ENCODE data around the gene TRPV6. TPM values are rescaled to one million over a fixed set of nuclear protein-coding genes. Genes with fewer than 3 reads are reported as not detected.

TRPV6 gene
- total and polyA plus RNA-seq, 2 of the 4 experiments (the other 2 are of a cell fraction): 0.03 TPM; not detected in 1

DNA sequence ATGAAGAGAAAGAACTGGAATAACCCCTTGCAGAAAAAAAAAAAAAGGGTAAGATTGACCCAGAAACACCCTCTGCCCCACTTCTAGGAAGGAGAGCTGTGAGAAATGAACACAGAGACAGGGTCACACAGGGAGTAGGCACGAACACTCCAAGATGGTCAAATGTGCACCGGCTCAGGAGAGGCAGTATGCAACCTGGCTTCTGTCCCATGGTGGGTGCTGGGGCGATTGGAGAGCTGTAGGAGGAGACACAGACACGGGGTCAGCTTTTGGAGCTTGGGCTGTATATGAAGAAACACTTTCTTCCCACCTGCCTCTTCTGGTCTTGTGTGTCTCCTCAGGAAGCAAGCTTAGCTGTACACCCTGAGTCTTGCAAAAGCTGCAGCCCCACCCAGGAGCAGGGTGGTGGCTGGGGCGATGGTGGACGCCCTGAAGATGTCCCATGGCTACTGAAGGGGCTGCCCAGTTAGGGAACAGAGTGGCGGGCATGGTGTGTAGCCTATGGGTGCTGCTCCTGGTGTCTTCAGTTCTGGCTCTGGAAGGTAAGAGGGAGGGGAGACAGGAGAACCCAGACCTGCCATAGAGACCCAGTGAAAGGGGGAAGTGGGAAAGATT lies 22.7 kb downstream of the TRPV6 start:
- Histone ChIP-seq H2AK9ac (replicated peaks; ENCODE audit: low read depth, low read length, poor library complexity) (no peak overlapping the region), H2AFZ (replicated peaks; ENCODE audit: low read length, poor library complexity) (no peak overlapping the region), H3K4me1 (ENCODE audit: control insufficient read depth, insufficient read depth, low read length) (no peaks in the 10 kb centered on the region), H3K4me2 (ENCODE audit: low read depth, low read length) (no peak overlapping the region), H2AK5ac (ENCODE audit: low read depth, low read length) (no peak overlapping the region), H3K4me3 (ENCODE audit: insufficient read depth, low read depth, low read length) (no peak overlapping the region), H3K56ac (ENCODE audit: extremely low read depth, insufficient read depth, low read length) (no peak overlapping the region), H3K9ac (ENCODE audit: low read depth, low read length) (no peak overlapping the region), H3K23ac (ENCODE audit: low read depth, low read length) (no peak overlapping the region), H2BK15ac (ENCODE audit: low read depth, low read length) (no peak overlapping the region), H3K79me1 (ENCODE audit: low read depth in 1 of 2, low read length in 2 of 2) (no peaks in the 10 kb centered on the region), H4K91ac (ENCODE audit: insufficient read depth, low read depth, low read length) (no peak overlapping the region), H3K18ac (ENCODE audit: low read depth, low read length) (no peak overlapping the region), H2BK120ac (ENCODE audit: low read depth, low read length) (no peak overlapping the region), H3K9me3 (ENCODE audit: control insufficient read depth, insufficient read depth, low read length) (no peaks in the 10 kb centered on the region), H3K27me3 (ENCODE audit: control insufficient read depth, insufficient read depth, low read length) (peaks cover 1% of the 10 kb centered on the region; the same call in 1 of the 2 replicates), H3K27ac (ENCODE audit: insufficient read depth, low read length) (no peak overlapping the region), H3K36me3 (ENCODE audit: control insufficient read depth, insufficient read depth, low read length) (no peaks in the 10 kb centered on the region), H3K14ac (replicated peaks; ENCODE audit: low read depth, low read length) (no peak overlapping the region), H4K8ac (ENCODE audit: low read depth in 2 of 2, low read length in 2 of 2) (no peak overlapping the region), H2BK5ac (ENCODE audit: low read depth, low read length, poor library complexity, severe bottlenecking) (no peak overlapping the region), H4K5ac (ENCODE audit: low read depth, low read length) (no peak overlapping the region), H3K9me1 (ENCODE audit: insufficient read depth, low read length) (no peaks in the 10 kb centered on the region), H4K20me1 (ENCODE audit: insufficient read depth, low read length) (no peaks in the 10 kb centered on the region), H3K4ac (ENCODE audit: low read depth, low read length) (no peak overlapping the region), H2BK20ac (ENCODE audit: low read depth, low read length) (no peak overlapping the region)
- BruUV-seq (replicated peaks): no TSS peak
- intact Hi-C loops (cut with micrococcal nuclease): no loop called here
- ATAC-seq (ENCODE audit: low read depth) (no peak), DNase-seq (no peak)
- POLR2A ChIA-PET (ENCODE audit: unreplicated experiment): no interaction called here
- dilution Hi-C loops (cut with HindIII; ENCODE audit: low sequenced_read_pairs, unreplicated experiment): no loop called here
- no peak for TF ChIP-seq MXI1 (IDR thresholded peaks at IDR 0.05; ENCODE audit: borderline replicate concordance, low read depth, low read length)
- TF ChIP-seq, protein P1, sequence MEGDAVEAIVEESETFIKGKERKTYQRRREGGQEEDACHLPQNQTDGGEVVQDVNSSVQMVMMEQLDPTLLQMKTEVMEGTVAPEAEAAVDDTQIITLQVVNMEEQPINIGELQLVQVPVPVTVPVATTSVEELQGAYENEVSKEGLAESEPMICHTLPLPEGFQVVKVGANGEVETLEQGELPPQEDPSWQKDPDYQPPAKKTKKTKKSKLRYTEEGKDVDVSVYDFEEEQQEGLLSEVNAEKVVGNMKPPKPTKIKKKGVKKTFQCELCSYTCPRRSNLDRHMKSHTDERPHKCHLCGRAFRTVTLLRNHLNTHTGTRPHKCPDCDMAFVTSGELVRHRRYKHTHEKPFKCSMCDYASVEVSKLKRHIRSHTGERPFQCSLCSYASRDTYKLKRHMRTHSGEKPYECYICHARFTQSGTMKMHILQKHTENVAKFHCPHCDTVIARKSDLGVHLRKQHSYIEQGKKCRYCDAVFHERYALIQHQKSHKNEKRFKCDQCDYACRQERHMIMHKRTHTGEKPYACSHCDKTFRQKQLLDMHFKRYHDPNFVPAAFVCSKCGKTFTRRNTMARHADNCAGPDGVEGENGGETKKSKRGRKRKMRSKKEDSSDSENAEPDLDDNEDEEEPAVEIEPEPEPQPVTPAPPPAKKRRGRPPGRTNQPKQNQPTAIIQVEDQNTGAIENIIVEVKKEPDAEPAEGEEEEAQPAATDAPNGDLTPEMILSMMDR (conservative IDR thresholded peaks at IDR 0.05; ENCODE audit: low read depth, low read length): no peak
- TF ChIP-seq BHLHE40 (IDR thresholded peaks at IDR 0.05; ENCODE audit: low read depth, low read length): no peak
- TF ChIP-seq RCOR1 (IDR thresholded peaks at IDR 0.05; ENCODE audit: insufficient replicate concordance, low read length): no peak
- TF ChIP-seq CHD1 (IDR thresholded peaks at IDR 0.05; ENCODE audit: low read depth, low read length): no peak
- TF ChIP-seq SMC3 (IDR thresholded peaks at IDR 0.05; ENCODE audit: low read depth, low read length): no peak
- TF ChIP-seq MAFK (IDR thresholded peaks at IDR 0.05; ENCODE audit: low read depth, low read length): no peak
- TF ChIP-seq, protein P2, sequence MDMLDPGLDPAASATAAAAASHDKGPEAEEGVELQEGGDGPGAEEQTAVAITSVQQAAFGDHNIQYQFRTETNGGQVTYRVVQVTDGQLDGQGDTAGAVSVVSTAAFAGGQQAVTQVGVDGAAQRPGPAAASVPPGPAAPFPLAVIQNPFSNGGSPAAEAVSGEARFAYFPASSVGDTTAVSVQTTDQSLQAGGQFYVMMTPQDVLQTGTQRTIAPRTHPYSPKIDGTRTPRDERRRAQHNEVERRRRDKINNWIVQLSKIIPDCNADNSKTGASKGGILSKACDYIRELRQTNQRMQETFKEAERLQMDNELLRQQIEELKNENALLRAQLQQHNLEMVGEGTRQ (IDR thresholded peaks at IDR 0.05; ENCODE audit: low read depth, low read length): no peak
- no peak for TF ChIP-seq ELK1 (IDR thresholded peaks at IDR 0.05; ENCODE audit: borderline replicate concordance, low read depth, low read length)
- no peak for TF ChIP-seq CEBPB (IDR thresholded peaks at IDR 0.05; ENCODE audit: low read depth, low read length)
- TF ChIP-seq MAZ (IDR thresholded peaks at IDR 0.05; ENCODE audit: borderline replicate concordance, low read depth, low read length): no peak
- no peak for TF ChIP-seq RFX5 (IDR thresholded peaks at IDR 0.05; ENCODE audit: low read depth, low read length)
- no peak for TF ChIP-seq POLR2A (IDR thresholded peaks at IDR 0.05; ENCODE audit: low read depth, low read length)
- TF ChIP-seq RAD21 (IDR thresholded peaks at IDR 0.05; ENCODE audit: low read length): no peak
- no CpG with 5 or more reads among the region's 7 CpGs for WGBS, 2 experiments (ENCODE audit: extremely low coverage in 2 of 2, insufficient read length in 1 of 2)
- CTCF ChIA-PET: no interaction called here
- in situ Hi-C loops (cut with MboI; ENCODE audit: low sequenced_read_pairs): no loop called here
